NCI-H524 treated with DMSO at 0.1 percent for 48 hours (cell line): ENCODE results near the gene ZNF516.

ENCODE experiments used
- DNase-seq: peaks from one replicate; lab custom pipeline; 2025; lab: John Stamatoyannopoulos, UW

ZNF516 gene

GRCh38 chr18:76419811-76420210 is 75.2 kb downstream of the ZNF516 start:
- DNase-seq, result no peak

GRCh38 chr18:76416911-76417310 is 78.1 kb downstream of the ZNF516 start:
- DNase-seq, result no peak

GRCh38 chr18:76414936-76415621 is 80.0 kb downstream of the ZNF516 start:
- DNase-seq, result no peak

GRCh38 chr18:76412818-76413565 is 82.0 kb downstream of the ZNF516 start:
- DNase-seq, result no peak

- DNase-seq, result no peak
These were observed 82.8 kb downstream of the ZNF516 start for GRCh38 chr18:76412010-76412817.

GRCh38 chr18:76410660-76411417 is 84.2 kb downstream of the ZNF516 start:
- no peak for DNase-seq

- DNase-seq, result no peak
These were observed 85.0 kb downstream of the ZNF516 start for GRCh38 chr18:76410033-76410432.

- DNase-seq, result no peak
These were observed 86.5 kb downstream of the ZNF516 start for GRCh38 chr18:76408480-76409067.

GRCh38 chr18:76407681-76408080 is 87.4 kb downstream of the ZNF516 start:
- no peak for DNase-seq

- no peak for DNase-seq
These were observed 88.3 kb downstream of the ZNF516 start for GRCh38 chr18:76406791-76407190.

GRCh38 chr18:76405681-76406356 is 89.2 kb downstream of the ZNF516 start:
- peak; percentile 47 for DNase-seq

GRCh38 chr18:76405280-76405679 is 89.8 kb downstream of the ZNF516 start:
- DNase-seq, result no peak

GRCh38 chr18:76404345-76404831 is 90.7 kb downstream of the ZNF516 start:
- DNase-seq, result no peak

- no peak for DNase-seq
These were observed 92.7 kb downstream of the ZNF516 start for GRCh38 chr18:76402026-76402990.

GRCh38 chr18:76401498-76401897 is 93.5 kb downstream of the ZNF516 start:
- DNase-seq, result no peak

GRCh38 chr18:76399613-76400391 is 95.2 kb downstream of the ZNF516 start:
- peak; percentile 5 for DNase-seq

- DNase-seq, result peak; percentile 3
These were observed 96.0 kb downstream of the ZNF516 start for GRCh38 chr18:76398896-76399612.

- DNase-seq, result no peak
These were observed 96.7 kb downstream of the ZNF516 start for GRCh38 chr18:76398295-76398694.
